Stimulated activated CD4-positive, alpha-beta T cell treated with anti-CD3 and anti-CD28 coated beads, Interleukin-15, amount 100 ng/mL, for 48 hours (primary cell): ENCODE measurements around the gene CDK14.

Source experiments
- DNase-seq, 2 donors: peaks; one replicate each; pipeline ENCODE4 v3.0.0-alpha.2; 2020; ENCODE audit warnings: low read depth in 2 of 2

Gene CDK14

GRCh38 chr7:91050677-91051076, 454.6 kb downstream of the CDK14 start:
- no peak for DNase-seq

- DNase-seq = no peak
Measured at GRCh38 chr7:91051966-91052365, 455.8 kb downstream of the CDK14 start.

- no peak for DNase-seq
Measured at GRCh38 chr7:91054374-91054773, 458.3 kb downstream of the CDK14 start.

- no peak for DNase-seq
Measured at GRCh38 chr7:91055219-91055618, 459.1 kb downstream of the CDK14 start.

GRCh38 chr7:91062713-91063112, 466.6 kb downstream of the CDK14 start:
- no peak for DNase-seq

- DNase-seq = no peak
Measured at GRCh38 chr7:91064052-91064451, 467.9 kb downstream of the CDK14 start.

GRCh38 chr7:91064938-91065337, 468.8 kb downstream of the CDK14 start:
- no peak for DNase-seq

GRCh38 chr7:91066627-91067026, 470.5 kb downstream of the CDK14 start:
- no peak for DNase-seq

- no peak for DNase-seq
Measured at GRCh38 chr7:91067242-91067641, 471.1 kb downstream of the CDK14 start.

- DNase-seq = no peak
Measured at GRCh38 chr7:91068136-91068795, 472.1 kb downstream of the CDK14 start.

GRCh38 chr7:91069146-91069545, 473.0 kb downstream of the CDK14 start:
- DNase-seq = no peak

GRCh38 chr7:91079487-91079886, 483.4 kb downstream of the CDK14 start:
- DNase-seq = no peak

- no peak for DNase-seq
Measured at GRCh38 chr7:91080351-91080750, 484.2 kb downstream of the CDK14 start.

GRCh38 chr7:91082038-91082437, 485.9 kb downstream of the CDK14 start:
- no peak for DNase-seq

GRCh38 chr7:91082852-91083495, 486.9 kb downstream of the CDK14 start:
- DNase-seq = no peak

GRCh38 chr7:91083855-91084644, 487.9 kb downstream of the CDK14 start:
- DNase-seq = peak; percentile 15 to 17

- no peak for DNase-seq
Measured at GRCh38 chr7:91085175-91085574, 489.1 kb downstream of the CDK14 start.

- DNase-seq = no peak
Measured at GRCh38 chr7:91086200-91086599, 490.1 kb downstream of the CDK14 start.

GRCh38 chr7:91088156-91088555, 492.0 kb downstream of the CDK14 start:
- no peak for DNase-seq

GRCh38 chr7:91088691-91089090, 492.6 kb downstream of the CDK14 start:
- DNase-seq = no peak

- no peak for DNase-seq
Measured at GRCh38 chr7:91089382-91089963, 493.4 kb downstream of the CDK14 start.

- DNase-seq = no peak
Measured at GRCh38 chr7:91090684-91091083, 494.6 kb downstream of the CDK14 start.

GRCh38 chr7:91091631-91092030, 495.5 kb downstream of the CDK14 start:
- DNase-seq = no peak
